Neural progenitor cell (in vitro differentiated cells): Measurements from ENCODE around the gene LRRC56.

Experiments
- EZH2 ChIP-seq: fragments of 200-600 bp; sonication (generic); IDR thresholded peaks from 2 replicates; pipeline ENCODE4 v1.6.1; 2017; ENCODE audit warnings: antibody characterized with exemption, mild to moderate bottlenecking, moderate library complexity
- EZH2phosphoT487 ChIP-seq: fragments of 200-600 bp; sonication (generic); IDR thresholded peaks from 2 replicates; pipeline ENCODE4 v1.6.1; 2017; ENCODE audit warnings: antibody characterized with exemption
- TF ChIP-seq, protein P1 (sequence below): fragments of 200-600 bp; sonication (generic); IDR thresholded peaks from 2 replicates; pipeline ENCODE4 v1.5.1; 2017; ENCODE audit warnings: antibody characterized with exemption, mild to moderate bottlenecking

- TF ChIP-seq, protein P1, sequence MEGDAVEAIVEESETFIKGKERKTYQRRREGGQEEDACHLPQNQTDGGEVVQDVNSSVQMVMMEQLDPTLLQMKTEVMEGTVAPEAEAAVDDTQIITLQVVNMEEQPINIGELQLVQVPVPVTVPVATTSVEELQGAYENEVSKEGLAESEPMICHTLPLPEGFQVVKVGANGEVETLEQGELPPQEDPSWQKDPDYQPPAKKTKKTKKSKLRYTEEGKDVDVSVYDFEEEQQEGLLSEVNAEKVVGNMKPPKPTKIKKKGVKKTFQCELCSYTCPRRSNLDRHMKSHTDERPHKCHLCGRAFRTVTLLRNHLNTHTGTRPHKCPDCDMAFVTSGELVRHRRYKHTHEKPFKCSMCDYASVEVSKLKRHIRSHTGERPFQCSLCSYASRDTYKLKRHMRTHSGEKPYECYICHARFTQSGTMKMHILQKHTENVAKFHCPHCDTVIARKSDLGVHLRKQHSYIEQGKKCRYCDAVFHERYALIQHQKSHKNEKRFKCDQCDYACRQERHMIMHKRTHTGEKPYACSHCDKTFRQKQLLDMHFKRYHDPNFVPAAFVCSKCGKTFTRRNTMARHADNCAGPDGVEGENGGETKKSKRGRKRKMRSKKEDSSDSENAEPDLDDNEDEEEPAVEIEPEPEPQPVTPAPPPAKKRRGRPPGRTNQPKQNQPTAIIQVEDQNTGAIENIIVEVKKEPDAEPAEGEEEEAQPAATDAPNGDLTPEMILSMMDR, result no peak
- TF ChIP-seq EZH2phosphoT487 (no peak), EZH2 (no peak)
Measured at GRCh38 chr11:504053-504993, 33.0 kb upstream of the LRRC56 start.
